ENCODE results near the gene NSMF.
A peak's percentile ranks its signal among the peaks of the same experiment; 100 is the strongest.

NSMF gene

DNA sequence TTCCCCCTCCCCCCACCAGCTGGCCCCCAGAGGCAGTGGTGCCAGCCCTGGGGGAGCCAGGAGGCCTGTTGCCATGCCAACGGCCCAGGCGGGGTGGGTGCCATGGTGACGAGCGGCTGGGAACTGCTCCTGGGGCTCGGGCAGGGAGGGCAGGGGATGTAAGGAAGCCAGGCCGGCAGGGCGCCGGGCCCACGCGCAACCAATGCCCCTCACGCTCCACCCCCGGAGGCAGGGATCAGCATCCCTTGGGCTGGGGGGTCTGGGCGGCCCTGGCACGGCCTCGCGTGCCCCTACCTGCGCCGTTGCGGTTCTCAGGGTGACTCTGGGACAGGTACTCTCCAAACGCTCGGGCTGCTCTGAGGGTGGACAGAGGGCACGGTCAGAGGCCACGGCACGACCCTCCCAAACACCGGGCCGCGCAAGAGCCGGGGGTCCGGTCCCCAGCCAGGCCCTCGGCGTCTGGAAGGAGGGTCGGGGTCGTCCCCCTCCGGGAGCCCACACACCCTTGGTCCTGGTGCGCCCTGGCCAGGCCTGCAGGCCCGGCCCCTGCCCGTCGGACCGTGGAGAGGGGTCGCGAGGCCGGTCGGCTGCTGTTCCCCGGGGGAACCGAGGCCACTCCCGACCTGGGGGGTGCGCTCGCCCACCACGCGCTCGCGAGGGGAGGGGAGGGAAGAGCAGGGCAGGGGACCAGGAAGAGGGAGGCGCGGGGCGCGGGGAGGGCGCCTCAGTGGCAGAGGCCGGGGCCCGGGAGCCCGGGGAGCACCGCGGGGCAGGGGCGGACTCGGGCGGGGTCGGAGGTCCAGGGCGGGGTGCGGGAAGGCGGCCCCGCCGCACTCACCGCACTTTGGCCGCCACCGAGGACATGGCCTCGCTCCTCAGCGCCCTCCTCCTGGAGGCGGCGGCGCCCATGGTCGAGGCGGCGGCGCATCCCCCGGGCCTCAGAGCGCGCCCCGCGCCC lies 661 bp downstream of the NSMF start (continued):
- TF ChIP-seq, protein P1, sequence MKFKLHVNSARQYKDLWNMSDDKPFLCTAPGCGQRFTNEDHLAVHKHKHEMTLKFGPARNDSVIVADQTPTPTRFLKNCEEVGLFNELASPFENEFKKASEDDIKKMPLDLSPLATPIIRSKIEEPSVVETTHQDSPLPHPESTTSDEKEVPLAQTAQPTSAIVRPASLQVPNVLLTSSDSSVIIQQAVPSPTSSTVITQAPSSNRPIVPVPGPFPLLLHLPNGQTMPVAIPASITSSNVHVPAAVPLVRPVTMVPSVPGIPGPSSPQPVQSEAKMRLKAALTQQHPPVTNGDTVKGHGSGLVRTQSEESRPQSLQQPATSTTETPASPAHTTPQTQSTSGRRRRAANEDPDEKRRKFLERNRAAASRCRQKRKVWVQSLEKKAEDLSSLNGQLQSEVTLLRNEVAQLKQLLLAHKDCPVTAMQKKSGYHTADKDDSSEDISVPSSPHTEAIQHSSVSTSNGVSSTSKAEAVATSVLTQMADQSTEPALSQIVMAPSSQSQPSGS (tag by site-specific recombination; IDR thresholded peaks at IDR 0.05; ENCODE audit: low read depth) = no peak
- no peak for TF ChIP-seq SCRT2 (tag by site-specific recombination; IDR thresholded peaks at IDR 0.05)

DNA sequence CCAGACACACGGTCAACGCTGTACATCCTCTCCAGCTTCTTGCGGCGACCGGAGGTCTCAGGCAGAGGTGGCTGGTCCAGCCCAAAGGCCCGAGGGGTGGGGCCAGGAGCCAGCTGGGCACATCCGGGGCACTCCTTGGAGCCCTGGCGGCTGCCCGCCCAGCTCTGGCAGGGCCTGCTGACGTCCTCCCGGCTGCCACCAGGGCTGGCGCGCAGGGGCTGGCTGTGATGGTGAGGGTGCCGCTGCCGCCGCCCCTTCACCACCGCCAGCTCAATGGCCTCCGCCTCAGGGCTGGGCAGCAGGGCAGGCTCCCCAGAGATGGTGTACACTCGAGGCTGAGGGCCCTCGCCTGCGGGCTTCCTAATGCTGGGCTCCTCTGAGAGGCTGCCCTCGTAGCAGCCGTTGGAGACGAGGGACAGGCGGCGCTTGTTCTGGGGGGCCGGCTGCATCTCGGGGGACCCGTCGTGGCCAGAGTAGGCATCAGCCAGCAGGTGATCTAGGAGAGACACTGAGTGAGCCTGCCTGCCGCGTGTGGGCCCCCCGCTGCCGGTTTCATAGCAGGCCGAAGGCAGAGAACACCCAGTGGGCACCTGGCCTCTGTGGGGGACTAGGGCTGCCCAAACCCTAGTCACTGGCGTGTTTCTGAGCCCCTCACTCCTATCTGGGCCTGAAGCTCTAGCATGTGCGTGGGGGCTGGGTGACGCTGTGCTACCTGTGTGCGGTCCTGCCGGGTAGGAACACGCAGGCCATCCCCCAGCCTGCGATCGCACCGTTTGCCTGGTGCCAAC lies 1.5 kb downstream of the NSMF start:
- POLR2A ChIA-PET = interaction anchor here (0.7 to 1.2 kb wide), 2 partner anchors 217 to 465 kb away, joined by 3 to 4 read pairs; partner anchors contain the start of genes PAXX and TUBB4B
- H3K9me3 ChIP-seq (ENCODE audit: control insufficient read depth, insufficient read depth, low read depth, low read length) = no peaks in the 10 kb centered on the region
- no peak overlapping the region for H3K27ac ChIP-seq (ENCODE audit: extremely low read depth, low read depth, low read length)
- H3K4me1 ChIP-seq (ENCODE audit: control insufficient read depth, insufficient read depth, low read length) = peaks cover 6% of the 10 kb centered on the region
- H3K36me3 ChIP-seq (ENCODE audit: control insufficient read depth in 2 of 2, insufficient read depth in 1 of 2, low read length in 2 of 2) = peaks cover 0 to 48% of the 10 kb centered on the region in 2 experiments; a peak in 1 of 3 replicates
- CTCF ChIA-PET = interaction anchor here (0.6 to 1.8 kb wide), 2 partner anchors 13 to 103 kb away, joined by 3 to 14 read pairs; no protein-coding TSS in a partner anchor
- H3K4me3 ChIP-seq (ENCODE audit: low read depth, low read length) = no peak overlapping the region; the same call in 1 of the 2 replicates
- TF ChIP-seq, protein P2, sequence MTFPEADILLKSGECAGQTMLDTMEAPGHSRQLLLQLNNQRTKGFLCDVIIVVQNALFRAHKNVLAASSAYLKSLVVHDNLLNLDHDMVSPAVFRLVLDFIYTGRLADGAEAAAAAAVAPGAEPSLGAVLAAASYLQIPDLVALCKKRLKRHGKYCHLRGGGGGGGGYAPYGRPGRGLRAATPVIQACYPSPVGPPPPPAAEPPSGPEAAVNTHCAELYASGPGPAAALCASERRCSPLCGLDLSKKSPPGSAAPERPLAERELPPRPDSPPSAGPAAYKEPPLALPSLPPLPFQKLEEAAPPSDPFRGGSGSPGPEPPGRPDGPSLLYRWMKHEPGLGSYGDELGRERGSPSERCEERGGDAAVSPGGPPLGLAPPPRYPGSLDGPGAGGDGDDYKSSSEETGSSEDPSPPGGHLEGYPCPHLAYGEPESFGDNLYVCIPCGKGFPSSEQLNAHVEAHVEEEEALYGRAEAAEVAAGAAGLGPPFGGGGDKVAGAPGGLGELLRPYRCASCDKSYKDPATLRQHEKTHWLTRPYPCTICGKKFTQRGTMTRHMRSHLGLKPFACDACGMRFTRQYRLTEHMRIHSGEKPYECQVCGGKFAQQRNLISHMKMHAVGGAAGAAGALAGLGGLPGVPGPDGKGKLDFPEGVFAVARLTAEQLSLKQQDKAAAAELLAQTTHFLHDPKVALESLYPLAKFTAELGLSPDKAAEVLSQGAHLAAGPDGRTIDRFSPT (tag by site-specific recombination; IDR thresholded peaks at IDR 0.05) = peak; percentile 8; the same call in 1 of the 2 replicates
- TF ChIP-seq SP2 (tag by site-specific recombination; IDR thresholded peaks at IDR 0.05) (no peak), ZNF140 (tag by site-specific recombination; IDR thresholded peaks at IDR 0.05) (no peak), ZNF571 (tag by site-specific recombination; IDR thresholded peaks at IDR 0.05) (no peak), ZNF776 (tag by site-specific recombination; IDR thresholded peaks at IDR 0.05; ENCODE audit: borderline replicate concordance) (no peak)
- TF ChIP-seq, protein P3, sequence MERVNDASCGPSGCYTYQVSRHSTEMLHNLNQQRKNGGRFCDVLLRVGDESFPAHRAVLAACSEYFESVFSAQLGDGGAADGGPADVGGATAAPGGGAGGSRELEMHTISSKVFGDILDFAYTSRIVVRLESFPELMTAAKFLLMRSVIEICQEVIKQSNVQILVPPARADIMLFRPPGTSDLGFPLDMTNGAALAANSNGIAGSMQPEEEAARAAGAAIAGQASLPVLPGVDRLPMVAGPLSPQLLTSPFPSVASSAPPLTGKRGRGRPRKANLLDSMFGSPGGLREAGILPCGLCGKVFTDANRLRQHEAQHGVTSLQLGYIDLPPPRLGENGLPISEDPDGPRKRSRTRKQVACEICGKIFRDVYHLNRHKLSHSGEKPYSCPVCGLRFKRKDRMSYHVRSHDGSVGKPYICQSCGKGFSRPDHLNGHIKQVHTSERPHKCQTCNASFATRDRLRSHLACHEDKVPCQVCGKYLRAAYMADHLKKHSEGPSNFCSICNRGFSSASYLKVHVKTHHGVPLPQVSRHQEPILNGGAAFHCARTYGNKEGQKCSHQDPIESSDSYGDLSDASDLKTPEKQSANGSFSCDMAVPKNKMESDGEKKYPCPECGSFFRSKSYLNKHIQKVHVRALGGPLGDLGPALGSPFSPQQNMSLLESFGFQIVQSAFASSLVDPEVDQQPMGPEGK (tag by site-specific recombination; IDR thresholded peaks at IDR 0.05) = peak; percentile 42; the same call in 1 of the 2 replicates

DNA sequence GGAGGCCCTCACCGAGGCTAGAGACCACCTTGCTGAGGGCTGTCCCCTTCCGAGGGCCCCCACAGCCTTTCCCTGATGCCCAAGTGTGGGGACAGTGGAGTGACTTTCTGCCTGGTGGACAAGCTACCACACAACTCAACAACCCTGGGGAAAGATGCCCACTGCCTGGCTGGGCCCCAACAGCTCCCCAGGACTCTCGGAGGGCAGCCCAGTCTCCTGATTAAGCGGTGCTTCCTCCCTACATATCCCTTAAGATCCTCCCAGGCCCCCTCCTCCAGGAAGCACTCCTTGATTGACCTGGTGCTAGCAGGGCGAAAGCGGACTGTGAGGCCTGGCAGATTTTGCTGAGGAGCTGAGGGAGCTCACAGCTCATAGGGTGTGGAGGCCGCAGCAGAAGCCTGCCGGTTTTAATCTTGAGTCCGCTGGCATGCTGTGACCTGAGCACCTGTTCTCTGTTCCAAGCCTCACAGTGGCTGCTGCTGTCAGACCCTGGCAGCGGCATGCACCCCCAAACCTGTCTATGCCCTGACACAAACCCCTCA lies 2.2 kb downstream of the NSMF start:
- TF ChIP-seq, protein P4, sequence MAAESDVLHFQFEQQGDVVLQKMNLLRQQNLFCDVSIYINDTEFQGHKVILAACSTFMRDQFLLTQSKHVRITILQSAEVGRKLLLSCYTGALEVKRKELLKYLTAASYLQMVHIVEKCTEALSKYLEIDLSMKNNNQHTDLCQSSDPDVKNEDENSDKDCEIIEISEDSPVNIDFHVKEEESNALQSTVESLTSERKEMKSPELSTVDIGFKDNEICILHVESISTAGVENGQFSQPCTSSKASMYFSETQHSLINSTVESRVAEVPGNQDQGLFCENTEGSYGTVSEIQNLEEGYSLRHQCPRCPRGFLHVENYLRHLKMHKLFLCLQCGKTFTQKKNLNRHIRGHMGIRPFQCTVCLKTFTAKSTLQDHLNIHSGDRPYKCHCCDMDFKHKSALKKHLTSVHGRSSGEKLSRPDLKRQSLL (tag by site-specific recombination; IDR thresholded peaks at IDR 0.05) = no peak
- TF ChIP-seq, protein P5, sequence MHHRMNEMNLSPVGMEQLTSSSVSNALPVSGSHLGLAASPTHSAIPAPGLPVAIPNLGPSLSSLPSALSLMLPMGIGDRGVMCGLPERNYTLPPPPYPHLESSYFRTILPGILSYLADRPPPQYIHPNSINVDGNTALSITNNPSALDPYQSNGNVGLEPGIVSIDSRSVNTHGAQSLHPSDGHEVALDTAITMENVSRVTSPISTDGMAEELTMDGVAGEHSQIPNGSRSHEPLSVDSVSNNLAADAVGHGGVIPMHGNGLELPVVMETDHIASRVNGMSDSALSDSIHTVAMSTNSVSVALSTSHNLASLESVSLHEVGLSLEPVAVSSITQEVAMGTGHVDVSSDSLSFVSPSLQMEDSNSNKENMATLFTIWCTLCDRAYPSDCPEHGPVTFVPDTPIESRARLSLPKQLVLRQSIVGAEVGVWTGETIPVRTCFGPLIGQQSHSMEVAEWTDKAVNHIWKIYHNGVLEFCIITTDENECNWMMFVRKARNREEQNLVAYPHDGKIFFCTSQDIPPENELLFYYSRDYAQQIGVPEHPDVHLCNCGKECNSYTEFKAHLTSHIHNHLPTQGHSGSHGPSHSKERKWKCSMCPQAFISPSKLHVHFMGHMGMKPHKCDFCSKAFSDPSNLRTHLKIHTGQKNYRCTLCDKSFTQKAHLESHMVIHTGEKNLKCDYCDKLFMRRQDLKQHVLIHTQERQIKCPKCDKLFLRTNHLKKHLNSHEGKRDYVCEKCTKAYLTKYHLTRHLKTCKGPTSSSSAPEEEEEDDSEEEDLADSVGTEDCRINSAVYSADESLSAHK (tag by site-specific recombination; IDR thresholded peaks at IDR 0.05) = 0 out of 2 replicates have a peak, but pooled peaks have one; percentile 2

More for the DNA sequence above, 2.2 kb downstream of the NSMF start:
- POLR2A ChIA-PET = interaction anchor here (0.7 to 1.2 kb wide), 2 partner anchors 216 to 464 kb away, joined by 3 to 4 read pairs; partner anchors contain the start of genes PAXX and TUBB4B
- H3K27ac ChIP-seq (ENCODE audit: extremely low read depth, low read depth, low read length) = peak overlapping the region; percentile 2; the same call in 1 of the 2 replicates
- H3K36me3 ChIP-seq (ENCODE audit: control insufficient read depth in 2 of 2, insufficient read depth in 1 of 2, low read length in 2 of 2) = peaks cover 0 to 54% of the 10 kb centered on the region in 2 experiments; a peak in 1 of 3 replicates
- H3K9me3 ChIP-seq (ENCODE audit: control insufficient read depth, insufficient read depth, low read depth, low read length) = no peaks in the 10 kb centered on the region
- peaks cover 6% of the 10 kb centered on the region for H3K4me1 ChIP-seq (ENCODE audit: control insufficient read depth, insufficient read depth, low read length)
- H3K4me3 ChIP-seq (ENCODE audit: low read depth, low read length) = no peak overlapping the region
- CTCF ChIA-PET = interaction anchor here (0.6 to 1.8 kb wide), 6 partner anchors 12 to 509 kb away, joined by 3 to 14 read pairs (median 4); partner anchors contain the start of gene EXD3

Data from HEK293 (cell line).